Glomerular visceral epithelial cell (primary cell): ENCODE data around the gene RAD51B.
"Not testable (repeated sequence)": the region's sequence is repeated elsewhere in the genome, so short reads cannot be mapped to it uniquely, and the experiment has no call there.

Source experiments
- DNase-seq: peaks from one replicate; pipeline ENCODE4 v3.0.0-alpha.2; 2016; ENCODE audit errors: extremely low spot score

The RAD51B gene

DNA sequence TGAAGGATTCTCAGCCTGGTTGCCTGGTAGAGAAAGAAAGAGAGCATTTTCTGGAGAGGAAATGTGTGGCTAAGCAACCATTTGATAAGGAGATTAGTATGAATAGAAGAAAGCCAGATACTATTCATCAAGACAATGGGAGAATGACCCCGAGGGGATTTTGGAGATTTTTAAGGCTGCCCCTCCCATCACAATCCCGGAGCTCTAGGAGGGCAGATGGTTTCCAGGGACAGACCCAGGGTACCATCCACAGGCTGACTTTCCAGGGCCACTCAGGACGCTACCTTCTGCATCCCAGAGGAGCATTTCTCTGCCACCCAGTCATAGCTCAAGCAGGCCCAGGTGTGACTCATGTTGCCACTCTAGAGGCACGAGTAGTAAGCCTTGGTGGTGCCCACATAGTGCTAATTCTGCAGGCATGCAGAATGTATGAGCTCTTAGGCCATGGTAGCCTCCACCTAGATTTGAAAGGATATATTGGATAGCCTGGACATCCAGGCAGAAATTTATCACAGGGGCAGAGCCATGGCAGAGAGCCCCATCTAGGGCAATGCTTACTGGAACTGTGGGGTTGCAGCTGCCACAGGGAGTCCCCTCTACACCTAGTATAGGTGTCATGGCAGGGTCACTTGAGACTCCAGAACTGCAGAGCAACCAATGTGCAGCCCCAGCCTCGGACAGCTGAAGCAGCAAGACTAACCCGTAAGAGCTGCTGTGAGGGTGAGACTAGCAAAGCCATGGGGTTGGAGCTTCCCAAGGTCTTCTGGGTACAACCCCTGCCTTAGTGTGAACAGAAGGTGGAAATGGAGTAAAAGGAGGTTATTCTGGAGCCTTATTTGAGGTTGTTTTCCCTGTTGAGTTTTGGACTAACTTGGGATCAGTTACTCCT is 607.3 kb downstream of the RAD51B start:
- DNase-seq: no peak

DNA sequence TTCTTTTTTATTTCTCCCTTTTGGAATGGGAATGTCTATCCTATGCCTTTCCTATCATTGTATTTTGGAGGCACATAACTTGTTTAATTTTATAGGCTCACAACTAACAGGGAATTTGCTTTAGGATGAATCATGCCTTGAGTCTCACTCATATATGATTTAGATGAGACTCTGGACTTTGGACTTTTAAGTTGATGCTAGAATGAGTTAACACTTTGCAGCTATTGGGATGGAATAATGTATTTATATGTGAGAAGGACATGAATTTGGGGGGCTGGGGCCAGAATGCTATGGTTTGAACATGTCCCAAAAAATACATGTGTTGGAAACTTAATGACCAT is 607.9 kb downstream of the RAD51B start:
- no peak for DNase-seq

DNA sequence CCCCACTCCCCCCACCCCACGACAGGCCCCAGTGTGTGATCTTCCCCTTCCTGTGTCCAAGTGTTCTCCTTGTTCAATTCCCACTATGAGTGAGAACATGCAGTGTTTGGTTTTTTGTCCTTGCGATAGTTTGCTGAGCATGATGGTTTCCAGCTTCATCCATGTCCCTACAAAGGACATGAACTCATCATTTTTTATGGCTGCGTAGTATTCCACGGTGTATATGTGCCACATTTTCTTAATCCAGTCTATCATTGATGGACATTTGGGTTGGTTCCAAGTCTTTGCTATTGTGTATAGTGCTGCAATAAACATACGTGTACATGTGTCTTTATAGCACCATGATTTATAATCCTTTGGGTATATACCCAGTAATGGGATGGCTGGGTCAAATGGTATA is 609.3 kb downstream of the RAD51B start:
- not testable (repeated sequence) for DNase-seq

DNA sequence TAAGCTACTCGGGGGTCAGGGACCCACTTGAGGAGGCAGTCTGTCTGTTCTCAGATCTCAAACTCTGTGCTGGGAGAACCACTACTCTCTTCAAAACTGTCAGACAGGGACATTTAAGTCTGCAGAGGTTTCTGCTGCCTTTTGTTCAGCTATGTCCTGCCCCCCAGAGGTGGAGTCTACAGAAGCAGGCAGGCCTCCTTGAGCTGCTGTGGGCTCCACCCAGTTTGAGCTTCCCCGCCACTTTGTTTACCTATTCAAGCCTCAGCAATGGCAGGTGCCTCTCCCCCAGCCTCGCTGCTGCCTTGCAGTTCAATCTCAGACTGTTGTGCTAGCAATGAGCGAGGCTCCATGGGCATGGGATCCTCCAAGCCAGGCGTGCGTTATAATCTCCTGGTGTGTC is 614.6 kb downstream of the RAD51B start:
- not testable (repeated sequence) for DNase-seq

DNA sequence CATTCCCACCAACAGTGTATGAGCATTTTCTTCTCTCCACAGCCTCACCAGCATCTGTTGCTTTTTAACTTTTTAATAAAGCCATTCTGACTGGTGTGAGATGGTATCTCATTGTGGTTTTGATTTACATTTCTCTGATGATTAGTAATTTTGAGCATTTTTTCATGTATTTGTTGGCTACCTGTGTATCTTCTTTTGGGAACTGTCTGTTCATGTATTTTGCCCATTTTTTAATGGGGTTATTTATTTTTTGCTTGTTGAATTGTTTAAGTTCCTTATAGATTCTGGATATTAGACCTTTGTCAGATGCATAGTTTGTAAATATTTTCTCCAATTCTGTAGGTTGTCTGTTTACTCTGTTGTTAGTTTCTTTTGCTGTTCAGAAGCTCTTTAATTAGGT is 616.1 kb downstream of the RAD51B start:
- DNase-seq: not testable (repeated sequence)

DNA sequence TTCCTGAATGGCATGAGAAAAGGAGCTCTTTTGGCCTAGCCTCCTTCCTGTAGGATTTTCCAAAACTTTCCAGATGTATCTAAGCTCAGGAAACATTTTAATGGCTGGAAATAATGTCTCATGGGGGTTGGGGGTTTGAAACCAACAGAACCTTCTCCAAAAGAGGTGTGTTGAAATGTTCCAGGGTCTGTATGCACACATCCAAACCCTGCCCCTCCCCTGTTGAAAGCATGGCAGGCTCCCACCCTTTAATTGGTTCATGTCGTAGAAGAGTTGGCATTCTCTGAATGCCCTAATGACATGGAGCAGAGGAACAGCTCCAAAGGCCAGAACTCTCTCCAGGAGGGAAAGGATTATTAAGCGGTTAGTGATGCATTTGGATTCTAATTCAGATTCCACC is 620.1 kb downstream of the RAD51B start:
- DNase-seq: no peak

DNA sequence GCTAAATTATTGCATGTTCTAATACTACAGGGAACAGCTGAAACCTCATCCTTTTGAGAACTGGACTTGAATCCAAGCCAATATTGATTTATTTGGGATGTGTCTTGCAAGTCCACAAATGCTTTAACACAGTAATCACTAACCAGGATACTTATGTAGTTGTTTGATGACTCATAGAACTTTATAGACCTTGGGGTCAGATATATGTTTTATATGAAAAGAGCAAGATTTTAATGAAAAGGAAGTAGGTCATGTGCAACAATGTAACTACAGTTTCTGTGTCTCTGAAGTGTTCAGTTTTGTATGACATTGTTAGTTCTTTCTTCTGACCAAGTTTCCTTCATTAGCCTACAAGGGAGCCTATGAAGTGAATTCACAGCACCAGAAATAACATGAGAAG is 621.2 kb downstream of the RAD51B start:
- DNase-seq: no peak

DNA sequence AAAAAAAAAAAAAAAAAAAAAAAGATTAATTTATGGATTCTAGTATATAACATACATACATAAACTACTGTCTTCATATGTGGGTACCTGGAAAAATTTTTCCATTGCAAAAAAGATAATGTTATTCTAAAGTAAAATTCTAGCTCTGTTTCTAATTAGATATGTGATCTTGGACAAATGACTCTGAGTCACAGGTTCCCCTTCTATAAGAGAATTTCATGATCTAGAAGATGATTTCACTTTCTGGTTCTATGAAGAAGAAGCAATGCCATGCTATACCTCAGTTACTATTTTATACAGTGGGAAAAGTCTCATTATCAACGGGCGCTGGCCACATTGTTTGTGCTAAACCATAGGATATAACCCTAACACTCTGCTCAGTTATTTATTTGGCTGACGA is 622.0 kb downstream of the RAD51B start:
- no peak for DNase-seq

DNA sequence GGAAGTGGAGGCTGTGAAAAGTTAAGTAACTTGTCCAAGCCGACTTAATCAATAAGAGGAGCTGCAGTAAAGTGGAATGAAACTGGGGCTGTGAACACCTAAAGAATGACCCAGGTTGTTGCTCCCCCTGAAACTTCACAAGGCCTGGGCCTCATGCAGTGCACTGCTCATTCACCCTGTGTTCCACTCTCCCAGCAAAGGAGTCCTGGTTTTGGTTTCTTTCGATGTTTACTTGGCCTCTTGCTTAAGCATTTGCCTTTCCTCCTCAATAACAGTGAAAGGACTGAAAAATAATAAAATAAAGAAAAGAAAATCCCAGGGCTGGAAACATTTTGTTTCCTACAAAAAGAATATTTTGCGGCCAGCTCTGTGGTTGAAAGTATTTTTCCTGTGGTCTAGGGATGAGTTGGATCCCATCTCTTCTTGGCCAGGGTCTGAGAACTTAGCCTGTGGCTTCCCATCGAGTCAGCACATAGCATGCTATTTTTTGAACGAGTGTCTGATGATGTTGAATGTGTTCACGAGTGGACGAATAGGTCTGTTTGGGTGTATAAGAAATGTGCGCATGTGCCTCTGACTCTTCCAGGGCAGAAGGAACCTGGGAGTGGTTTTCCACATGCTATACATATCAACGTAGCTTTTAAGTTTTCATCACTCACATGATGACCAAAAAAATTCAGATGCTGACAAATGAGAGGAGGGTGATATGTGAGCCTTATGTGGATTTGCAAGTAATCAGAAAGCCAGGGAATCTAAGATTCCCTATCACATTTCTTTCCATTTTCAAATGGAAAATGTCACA is 623.5 kb downstream of the RAD51B start:
- peak; percentile 54 for DNase-seq

DNA sequence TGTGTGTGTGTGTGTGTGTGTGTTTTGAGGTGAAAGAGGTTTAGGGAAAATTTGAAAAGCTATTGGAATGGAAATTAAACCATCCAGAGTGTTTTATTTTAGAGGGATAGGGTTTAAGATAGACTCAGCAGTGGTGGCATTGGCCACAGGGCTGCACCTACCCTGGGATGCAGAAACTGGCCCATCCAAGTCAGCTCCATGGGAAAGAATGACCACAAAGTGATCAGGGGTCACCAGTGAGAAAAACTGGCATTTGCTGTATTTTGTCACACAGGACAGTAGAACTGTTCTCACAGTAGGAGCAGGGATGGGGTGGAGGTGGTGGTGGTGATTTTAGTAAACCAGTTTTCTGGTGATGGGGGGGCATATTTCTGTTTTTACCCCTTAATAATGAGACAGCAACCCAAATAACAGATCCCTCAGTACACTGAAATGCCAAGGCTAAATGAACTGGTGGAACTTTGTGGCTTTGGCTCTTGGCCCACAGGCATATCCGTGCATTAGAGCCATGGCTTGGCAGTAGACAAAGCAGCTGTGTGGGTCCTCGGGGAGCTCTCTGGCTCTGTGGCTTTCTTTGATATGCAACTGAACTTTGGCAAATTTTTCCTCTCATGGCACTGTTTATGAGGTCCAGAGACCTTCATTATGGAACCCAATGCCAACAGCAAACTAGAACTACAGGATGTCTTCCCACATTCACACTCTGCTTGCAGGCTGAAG is 625.0 kb downstream of the RAD51B start:
- peak; percentile 90 for DNase-seq

DNA sequence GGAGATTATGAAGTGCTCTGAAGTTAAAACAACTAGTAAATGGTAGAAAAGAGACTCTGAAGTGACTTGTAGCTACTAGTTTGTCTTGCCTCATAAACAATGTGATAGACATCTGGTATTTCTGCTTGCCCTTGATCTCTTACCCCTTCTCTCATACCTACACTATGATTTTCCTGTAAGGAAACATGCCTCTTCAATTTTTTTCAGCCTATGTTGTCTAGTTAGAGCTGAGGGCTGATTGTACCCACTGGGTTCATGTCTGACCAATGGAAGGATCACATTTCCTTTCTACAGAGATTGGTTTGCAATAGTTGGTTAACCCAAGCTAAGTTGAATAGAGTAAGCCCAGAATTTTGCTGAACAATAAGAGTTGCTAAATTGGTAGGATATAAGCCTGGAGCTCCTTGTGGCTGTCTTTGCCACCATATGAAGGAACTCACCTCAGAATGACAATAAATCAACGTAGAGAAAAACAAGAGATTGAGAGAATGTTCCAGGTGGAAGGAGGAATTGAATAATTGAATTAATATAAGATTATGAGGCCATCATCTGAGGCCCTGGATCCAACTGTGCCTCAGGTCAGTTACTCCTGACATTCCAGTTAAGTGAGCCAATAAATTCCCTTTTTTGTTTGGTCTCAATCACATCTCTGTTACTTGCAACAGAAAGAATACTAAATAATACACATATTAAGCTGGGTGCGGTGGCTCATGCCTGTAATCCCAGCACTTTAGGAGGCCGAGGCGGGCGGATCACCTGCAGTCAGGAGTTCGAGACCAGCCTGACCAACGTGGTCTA is 626.9 kb downstream of the RAD51B start:
- DNase-seq: no peak

DNA sequence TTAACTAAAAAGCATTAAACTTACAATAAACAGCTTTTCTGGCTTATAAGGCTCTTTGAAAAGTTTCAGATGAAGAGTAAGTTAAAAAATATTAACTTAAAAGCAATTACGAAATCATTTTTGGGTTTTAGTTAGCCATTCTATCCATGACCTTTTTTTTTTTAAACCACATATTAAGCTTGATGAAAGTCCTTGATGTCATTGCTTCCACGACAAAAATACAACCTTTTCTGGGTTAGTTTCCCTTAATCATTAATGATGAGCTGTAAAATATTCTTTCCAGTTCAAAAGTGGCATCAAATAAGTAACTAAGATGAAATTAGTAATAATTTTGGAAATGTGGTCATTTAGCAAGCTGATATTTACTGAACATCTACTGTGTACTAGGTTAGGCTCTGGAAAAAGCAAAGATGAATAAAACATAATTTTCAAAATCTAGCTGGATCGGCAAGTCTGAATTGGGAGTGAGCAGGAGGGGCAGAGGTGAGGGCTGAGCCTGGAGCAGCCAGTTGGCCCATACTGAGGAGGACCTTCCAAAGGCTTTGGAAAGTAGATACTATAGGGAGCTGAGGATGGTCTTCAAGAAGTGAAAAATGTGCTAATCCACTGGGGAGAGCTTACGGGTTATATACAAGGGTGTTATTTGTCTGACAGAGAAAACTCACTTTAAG is 628.1 kb downstream of the RAD51B start:
- DNase-seq: peak; percentile 45

DNA sequence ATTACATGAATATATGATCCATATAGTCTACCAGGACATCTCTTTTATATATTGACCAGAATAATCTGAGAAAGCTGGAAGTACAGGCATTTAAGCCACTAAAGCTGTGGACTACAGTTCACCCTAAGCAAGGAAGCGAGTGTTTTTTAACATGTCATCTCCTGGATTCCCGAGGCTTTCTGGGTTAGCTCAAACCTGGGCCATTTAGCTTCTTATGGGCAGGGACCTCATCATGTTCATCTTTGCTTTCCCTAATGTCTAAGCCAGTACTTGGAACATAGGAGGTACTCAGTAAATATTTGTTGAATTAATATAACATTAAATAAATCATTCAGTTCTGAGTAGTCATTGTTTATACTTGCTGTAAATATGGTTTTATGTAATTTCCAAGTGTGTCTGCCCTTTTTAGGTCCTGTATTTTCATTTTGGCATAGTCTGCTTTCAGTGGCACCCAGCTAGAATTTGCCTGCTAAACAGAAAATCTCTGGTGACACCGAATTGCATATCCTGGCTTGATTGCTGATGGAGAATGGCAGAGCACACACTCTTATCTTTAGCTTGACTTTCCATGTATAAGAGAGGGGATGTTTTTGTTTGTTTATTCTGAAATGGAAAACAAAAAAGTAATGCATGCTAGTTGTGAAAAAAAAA is 628.8 kb downstream of the RAD51B start:
- no peak for DNase-seq

DNA sequence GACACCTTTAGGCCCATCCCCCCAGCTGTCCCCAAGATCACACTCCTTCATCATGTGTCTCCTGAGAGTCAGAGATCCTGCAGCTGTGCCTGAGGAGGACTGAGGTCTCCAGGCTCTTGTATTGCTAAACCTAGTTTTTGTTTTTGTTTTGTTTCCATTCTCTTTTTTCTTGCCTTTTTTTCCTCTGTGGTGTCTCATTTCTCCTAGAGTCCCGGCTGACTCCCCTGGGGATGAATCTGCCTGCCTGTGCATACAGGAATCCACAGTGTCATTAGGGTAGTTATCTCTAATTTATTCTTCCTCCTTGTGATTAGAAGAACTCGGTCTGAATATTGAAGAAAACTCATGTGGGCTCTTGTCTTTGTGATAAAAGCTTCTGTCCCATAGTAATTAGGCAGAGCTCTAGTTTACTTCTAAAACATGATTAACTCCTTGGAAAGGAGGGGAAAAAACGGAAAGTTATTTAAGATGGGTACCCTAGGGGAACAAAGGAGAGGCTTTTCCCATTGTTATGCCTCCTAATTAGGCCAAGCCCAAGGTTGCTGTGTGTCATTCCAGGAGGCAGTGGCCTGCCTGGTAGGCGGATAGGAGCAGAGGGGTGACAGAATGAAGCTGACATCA is 630.1 kb downstream of the RAD51B start:
- DNase-seq: no peak

DNA sequence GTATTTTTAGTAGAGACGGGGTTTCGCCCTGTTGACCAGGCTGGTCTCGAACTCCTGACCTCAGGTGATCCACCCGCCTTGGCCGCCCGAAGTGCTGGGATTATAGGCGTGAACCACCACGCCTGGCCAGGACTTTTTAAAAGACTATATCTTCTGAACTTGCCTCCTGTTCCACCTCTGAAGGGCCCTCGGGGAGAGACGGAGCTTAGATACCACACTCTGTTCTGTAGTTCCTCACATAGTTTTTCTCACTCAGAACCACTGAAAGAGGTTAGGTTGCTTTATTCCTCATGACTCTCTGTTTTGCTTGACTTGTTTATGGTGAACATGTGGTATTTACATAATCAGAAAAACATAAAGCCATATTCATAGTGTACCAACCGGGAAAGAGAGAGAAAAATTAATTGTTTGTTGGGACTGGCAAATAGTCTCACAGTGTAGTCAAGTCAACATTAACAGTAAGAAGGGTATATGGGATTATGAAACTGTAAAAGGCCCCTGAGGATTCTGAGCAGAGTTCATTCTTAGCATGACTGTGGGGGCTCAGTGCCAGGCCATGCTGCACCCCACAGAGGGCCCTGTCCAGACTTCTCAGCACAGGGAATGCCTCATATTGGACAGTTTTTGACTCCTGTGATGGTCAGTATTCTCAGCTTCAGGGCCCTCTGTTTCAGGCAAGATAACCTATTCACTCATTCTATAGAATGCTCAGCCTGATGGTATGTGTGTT is 631.0 kb downstream of the RAD51B start:
- DNase-seq: no peak

DNA sequence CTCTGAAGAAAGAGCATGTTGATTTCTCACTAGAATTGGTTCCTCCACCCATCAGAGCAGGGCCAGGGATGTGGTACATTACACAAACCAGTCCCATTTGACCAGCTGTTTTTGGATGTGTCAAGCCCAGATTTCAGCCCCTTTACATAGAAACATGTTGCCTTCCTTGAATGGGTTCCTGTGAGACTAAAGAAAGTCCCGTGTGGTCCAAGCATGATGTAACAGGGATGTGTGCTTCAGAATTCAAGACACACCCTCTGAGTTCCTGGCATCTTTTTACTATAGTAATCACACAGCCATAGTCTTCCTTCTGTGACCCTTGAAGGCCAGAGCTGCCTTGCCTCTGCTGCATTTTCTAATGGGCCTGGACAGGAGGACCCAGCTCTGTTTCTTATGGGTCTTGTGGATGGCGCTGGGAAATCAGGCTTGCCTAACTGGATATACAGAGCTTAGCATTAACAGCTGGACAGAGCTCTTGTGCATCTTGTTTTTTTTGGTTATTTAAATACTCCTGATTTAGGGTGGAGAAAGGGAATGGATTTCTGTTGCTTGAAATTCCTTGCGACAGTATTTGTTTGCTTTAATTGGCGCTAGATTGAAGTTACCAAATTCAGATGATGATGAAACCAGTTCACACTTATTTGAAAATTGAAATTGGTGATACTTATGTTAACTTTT is 632.3 kb downstream of the RAD51B start:
- no peak for DNase-seq

DNA sequence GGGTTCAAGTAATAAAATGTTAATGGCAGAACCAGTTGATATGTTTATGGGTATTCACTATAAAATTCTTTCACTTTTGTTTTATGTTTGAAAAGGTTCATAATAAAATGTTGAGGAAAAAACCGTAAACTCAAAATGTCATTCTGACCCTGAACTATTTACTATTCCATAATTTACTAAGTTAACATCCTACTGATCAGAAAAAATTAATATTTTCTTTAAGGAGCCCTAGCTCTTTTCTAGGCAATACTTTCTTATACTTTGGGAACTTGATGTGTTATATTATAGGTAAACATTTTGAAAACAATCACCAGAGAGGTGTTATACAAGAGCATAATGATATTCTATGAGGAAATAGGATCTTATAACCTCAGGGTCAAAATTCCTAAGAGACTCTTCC is 638.7 kb downstream of the RAD51B start:
- no peak for DNase-seq

DNA sequence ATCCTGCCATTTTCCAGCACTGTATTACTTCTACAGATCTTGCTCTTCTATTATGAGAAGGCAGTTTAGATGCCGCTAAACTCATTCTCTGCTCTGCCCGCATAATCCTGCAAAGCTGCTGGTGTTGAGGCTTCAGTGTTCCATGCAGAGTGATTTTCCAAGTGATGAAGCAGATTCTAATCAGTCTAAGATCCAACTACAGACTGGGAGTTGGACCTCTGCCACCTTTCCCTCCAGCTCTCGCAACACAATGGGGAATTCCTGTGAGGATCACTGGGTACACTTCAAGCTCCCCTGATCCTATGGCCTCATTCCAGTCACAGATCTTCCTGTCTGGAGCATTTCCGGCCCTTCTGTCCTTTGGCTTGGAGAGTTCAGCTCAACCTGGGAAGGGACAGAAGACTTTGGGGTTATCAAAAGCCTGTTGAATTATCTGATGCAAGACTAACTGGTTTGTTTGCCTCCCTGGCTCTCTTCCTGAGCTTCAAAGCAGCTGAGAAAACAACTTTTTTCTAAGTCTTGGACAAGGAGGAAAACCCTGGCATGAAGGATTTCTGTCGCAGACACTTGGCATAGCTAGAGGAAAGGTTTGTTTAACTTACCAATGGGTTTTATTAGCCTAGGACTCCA is 639.4 kb downstream of the RAD51B start:
- DNase-seq: peak; percentile 99
